Activated T-cell treated with anti-CD3 and anti-CD28 coated beads for 48 hours (primary cell): ENCODE measurements around the gene CHN2.

Experiments
- DNase-seq: peaks from one replicate; pipeline ENCODE4 v3.0.0-alpha.2; 2020; ENCODE audit warnings: low read depth

CHN2 gene

DNA sequence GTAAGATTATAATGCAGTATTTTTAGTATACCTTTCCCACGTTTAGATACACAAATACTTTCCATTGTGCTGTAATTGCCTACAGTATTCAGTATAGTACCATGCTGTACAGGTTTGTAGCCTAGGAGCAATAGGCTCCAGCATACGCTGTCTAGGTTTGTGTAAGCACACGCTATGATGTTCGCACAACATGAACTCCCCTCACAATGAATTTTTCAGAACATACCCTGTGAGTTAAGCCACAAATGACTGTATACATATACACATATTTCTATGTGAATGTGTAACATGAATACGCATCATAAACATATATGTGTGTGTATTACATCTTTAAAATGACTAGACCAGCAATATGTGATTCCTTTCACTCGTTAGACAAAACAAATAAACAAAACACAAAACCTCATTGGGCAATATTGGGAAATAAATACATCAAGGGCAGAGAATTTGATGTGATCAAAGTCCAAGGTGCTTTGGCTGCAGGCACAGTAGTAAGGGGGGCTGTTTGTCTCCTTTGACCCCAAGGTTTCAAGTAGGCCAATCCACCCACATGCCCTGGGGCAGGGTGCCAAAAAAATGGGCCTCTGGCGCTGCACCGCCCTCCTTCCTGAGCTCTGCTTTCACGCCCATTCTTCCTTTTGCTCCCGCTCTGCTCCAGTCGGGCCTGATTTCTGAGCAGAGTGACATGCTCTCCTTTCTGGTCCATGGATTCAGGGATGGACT is 33.9 kb downstream of the CHN2 start:
- no peak for DNase-seq

DNA sequence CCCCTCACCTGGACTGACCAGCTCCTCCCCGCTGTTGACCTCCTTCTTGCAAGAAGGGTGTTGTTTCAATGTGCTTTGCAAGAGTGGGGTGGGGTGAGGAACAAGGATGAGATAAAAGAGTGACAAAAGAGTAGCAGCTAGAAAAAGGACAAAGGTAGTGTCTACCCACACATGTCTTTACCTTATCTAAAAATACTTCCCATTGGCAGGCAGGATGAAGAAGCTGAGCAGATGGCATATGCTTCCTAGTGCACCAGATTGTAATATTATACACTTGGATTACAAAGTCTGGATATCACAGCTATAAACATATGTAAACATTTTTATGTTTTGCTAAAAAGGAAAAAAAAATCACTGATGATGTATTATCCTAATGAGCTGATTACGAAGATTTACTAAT is 34.5 kb downstream of the CHN2 start:
- DNase-seq, result no peak

DNA sequence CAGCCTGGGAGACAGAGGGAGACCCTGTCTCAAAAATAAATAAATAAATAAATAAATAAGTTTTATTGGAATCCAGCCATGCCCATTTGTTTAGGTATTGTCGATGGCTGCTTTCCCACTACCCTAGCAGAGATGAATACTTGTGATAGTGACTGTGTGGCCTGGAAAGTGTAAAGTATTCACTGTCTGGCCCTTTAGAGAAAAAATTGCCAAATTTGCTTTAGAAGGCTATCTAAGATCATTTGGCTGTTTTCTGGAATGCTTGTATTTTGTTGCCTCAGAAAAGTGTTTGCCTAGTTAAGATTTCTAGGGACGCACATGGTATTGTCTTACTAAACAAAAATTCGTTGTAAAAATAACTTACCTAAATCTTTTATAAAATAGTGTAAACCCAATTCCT is 35.4 kb downstream of the CHN2 start:
- DNase-seq, result no peak

DNA sequence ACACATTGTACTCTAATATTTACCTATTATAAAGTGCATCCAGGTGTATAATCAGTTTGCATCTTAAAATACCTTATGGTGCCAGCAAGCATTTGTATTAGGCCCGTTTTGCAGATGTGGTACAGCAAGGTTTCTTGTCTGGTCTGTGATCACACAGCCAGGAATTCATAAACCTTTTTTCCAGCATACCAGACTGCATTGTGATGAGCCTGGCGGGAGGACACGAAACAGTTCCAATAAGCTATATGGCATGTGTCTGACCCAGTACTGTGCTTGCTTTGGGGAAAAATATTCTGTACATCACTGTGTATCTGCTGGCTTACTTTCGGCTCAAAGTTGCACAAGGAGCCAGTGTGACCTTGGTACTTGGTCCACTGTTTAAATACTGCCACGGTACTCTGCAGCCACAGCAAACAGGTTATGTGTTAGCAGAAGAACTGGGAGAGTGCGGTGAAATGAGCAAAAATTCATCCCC is 36.3 kb downstream of the CHN2 start:
- no peak for DNase-seq

DNA sequence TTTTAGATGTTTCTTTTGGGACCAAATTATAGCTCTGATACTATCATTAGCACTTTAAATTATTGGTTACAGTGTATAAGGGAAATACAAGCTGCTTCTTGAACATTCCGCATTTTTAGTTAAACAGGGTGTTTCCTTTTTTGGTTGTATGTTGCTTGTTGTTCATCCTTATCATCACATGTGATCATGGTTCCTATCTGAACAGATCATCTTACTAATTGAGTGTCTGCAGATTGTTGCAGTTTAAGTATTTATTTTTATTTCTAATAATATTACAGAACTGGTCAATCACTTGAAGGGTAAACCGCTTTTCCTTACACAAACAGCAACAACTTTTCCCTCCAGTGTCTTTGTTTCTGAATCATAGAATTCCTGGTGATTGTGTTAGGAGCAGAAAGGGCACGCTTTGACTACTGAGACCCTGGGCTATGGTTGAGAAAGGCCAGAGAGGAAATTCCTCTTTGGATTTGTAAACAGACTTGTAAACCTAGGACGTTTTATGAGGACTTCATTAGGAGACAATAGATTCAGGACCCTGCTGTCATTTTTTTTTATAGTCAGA is 37.2 kb downstream of the CHN2 start:
- DNase-seq, result no peak

DNA sequence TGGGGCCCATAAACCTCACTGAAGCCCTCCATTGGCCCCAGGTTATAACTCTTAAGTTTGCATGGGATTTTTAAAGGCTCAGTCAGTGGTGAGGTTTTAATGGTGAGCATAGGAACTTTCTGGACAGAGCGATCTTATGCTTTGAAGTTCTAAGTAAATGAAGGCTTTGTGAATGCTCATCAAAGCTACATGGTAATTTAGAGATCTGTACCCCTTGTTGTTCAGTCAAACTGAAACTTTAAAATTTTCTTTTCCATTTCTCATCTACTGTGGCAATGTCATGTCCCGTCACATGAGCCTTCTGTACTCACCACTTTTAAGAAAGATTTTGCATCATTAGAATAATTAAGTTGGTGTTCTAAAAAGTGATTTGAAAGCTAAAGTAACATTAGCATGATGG is 39.9 kb downstream of the CHN2 start:
- DNase-seq, result no peak

DNA sequence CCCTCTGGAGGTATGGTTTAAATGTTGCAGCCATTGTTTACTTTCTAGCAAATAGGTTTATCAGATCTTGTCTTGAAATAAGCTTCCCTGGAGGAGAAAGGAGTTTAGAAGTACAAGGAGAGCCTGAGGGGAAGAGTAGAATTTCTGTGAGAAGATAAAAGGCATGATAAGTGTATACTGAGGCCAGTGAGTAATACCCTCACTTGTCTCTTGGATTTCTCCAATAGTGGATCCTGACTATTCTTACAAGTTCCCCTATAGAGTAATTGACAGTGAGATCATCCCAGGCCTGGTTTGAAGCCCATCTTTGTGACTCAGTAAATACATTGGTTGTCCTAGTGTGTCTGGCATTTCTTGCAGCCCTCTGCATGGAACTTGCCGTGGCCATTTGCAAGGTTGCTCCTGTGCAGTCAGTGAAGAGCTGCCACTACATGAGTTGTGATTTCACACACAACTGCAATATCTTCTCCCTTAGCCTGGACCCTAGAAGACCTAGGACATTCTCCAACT is 41.6 kb downstream of the CHN2 start:
- no peak for DNase-seq

DNA sequence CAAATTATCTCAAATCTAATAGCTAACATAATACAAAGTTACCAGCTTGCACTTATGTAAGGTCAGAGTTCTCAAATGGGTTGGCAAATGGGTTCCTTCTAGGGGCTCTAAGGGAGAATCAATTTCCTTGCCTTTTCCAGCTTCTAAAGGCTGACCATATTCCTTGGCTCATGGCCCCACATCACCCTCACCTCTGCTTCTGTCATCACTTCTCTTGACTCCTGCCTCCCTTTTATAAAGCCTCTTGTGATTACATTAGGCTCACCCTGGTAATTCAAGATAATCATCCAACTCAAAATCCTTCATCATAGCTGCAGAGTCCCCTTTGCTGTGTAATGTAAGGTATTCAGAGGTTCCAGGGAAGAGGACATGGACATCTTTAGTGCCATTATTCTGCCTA is 42.1 kb downstream of the CHN2 start:
- no peak for DNase-seq

DNA sequence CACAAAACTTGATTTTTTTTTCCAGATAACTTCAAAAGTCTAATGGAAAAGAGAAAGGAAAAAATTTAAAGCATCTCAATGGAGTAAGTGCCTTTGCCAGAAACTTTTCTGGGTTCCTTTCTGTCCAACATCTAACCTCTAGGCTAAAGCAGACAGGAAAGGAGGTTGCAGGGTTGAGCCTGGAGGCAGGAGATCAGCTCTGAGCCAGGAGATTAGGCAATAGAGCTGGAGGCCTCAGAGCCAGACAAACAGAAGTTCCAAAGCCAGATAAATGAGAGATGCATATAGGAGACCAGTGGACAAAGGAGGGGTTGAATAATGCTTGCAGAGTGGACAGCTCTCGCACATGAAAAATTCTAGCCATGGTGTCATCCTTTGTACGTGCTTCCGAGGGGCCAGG is 42.9 kb downstream of the CHN2 start:
- DNase-seq, result no peak

DNA sequence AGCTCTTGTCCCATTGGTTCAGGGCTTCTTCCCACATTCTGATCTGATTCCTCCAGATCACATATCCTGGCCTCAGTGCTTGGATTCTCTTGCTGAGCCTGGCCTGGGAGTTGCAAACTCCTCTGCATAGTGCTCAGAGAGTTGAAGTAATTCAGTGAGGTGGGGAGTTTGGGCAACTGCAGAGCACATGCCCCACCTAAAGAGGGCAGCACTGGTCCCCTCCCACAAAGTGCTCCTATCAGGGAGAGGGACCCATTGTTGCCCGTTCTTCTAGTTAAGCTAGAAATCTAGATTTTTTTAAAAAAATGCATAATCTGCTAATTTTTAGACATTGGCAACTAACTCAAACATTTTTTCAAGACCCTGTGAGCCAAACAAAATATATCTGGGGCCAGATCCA is 45.1 kb downstream of the CHN2 start:
- no peak for DNase-seq

DNA sequence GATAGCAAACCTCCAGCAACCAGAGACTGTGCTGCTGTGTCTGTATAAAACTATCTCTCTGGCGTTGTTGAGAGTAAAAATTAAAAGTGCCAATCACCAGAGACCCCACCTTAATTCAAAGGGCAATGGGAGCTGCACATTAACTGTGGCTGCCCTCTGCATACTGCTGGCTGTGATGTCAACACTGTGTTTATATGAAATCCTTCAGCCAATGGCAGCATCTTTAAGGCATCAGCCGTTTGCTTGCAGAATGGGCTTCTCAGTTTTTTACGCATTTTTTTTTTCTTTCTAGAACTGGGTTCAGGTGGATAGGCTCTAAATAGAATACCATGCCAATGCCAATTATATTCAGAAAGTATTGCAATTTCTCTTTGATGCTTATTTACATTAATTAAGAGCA is 47.7 kb downstream of the CHN2 start:
- DNase-seq, result no peak

DNA sequence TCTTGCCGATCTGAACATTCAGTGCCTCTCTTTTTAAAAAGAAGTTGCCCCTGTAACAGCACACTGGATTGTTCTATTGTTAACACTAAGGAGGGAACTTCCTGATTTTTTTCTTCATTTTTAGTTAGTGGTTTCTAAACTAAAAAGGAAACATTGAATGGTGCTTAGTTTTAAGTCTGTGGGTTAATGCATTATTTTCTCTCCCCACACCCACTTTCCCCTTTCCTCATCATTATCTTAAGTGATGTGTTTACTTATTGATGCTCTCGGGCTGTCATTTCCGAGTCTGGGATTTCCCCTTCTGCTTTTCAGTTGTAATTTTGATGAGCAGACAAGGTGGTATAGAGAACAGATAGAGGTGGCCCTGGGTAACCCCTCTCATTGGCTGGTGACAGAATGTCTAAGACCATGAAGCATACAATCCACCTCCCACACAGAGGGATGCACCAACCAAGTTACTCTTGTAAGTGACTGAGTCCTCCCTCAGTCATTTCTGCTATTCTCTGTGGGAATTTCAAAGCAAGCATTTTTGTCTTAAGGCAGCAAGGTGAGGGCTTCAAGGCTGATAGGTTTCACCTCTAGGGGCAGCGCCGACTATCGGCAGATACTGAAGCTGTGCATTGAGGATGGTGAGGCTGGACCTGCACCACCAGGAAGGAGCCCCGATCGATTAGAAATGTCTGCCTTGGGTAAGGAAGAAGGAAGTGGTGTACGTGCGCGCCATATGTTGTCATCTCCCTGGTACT is 49.5 kb downstream of the CHN2 start:
- DNase-seq, result peak; percentile 48

DNA sequence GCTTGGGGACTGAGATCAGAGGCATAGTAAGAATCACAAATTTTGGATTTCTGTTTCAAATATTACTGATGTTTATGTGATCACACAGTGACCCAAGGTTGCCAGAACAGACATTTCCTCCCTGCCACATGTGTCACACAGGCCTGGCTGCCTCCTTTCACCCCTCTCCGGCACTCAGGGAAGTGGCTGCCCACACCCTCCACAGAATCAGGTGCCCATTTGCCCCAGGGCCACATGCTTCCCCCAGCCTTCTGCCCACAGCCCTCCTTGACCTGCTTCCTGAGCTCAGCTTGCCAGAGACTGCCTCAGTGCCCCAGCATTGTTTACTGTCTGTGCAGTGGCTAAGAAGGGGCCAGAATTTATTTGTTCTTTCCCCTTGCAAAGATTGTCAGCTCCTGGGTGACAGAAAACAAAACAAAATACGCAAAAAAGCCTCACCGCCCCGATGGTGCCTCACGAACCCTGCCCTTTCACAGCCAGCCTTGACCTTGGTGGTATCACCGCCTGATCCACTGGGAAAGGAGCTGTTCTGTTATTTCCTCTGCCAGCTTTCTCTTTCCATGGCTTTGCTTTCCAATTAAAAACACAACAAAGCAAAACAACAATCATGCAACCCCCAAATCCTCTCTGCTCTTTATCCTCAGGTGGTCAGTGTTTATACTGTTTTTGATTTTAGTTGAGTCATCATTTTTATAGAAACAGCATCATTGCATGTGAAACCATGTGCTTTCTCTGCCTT is 52.8 kb downstream of the CHN2 start:
- no peak for DNase-seq

DNA sequence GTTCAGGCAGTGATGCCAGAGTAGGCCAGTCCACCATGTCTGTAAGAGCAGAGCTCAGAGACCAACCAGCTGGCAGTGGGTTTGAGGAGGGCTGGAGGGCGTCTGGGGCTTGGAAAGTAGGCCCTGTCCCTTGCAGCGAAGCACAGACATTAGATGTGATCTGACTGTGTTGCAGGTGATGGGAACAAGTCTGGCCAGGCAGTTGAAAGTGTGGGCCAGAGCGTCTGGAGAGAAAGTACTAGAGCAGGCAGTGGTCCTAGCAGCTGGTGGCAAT is 53.3 kb downstream of the CHN2 start:
- no peak for DNase-seq

DNA sequence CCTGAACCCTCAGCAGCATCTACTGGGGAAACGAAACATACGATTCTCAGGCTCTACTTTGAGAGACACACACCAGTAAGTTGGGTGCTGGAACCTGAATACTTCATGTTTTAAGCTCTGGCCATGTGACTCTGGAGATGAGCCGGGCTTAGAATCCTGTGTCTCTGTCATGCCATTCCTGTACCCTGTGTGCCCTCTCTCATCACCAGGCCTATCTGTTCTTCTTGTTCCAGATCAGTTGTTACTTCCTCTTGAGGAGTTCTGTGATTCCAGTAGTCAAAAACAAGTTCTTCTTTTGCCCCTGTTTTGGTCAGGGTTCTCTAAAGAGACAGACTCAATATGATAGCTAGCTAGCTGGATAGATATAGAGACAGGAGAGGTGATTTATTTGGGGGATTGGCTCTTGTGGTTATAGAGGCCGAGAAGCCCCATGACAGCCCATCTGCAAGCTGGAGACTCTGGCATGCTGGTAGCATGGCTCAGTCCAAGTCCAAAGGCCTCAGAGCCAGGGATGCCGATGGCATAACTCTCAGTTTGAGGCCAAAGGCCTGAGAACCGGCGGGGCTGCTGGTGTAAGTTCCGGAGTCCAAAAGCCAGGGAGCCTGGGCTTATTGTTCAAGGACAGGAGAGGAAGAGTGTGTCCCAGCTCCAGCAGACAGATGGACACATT is 54.3 kb downstream of the CHN2 start:
- no peak for DNase-seq

DNA sequence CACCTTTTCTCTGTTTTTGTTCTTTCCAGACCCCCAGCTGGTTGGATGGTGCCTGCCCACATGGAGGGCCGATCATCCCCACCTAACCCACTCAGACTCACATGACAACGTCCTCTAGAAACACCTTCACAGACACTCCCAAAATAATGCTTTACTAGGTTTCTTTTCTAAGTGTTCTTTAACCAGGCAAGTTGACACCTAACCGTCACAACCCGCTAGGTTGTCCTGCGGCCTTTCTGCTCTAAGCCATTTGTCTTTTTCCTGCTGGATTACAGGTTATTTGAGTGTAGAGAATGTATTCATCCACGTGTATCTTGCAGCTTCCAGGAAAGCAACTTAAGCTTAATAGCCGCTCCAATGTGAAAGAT is 54.8 kb downstream of the CHN2 start:
- no peak for DNase-seq

DNA sequence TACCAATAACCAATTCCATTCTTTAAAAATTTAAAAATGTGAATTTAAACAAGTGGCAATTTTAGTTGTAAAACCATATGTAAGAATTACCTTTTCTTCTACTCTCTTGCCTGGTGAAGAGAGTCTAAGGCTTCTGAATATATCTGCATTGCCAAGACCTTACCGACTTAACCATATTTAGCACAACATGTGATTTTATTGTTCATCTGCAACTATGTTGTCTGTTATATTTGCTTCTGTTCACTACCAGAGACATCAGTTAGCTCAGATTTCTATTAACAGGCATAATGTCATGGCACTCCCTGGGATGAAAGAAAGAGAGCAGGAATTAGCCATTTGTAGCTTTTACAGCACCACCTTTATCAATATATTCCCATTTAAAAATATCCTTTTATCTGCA is 55.3 kb downstream of the CHN2 start:
- DNase-seq, result no peak

DNA sequence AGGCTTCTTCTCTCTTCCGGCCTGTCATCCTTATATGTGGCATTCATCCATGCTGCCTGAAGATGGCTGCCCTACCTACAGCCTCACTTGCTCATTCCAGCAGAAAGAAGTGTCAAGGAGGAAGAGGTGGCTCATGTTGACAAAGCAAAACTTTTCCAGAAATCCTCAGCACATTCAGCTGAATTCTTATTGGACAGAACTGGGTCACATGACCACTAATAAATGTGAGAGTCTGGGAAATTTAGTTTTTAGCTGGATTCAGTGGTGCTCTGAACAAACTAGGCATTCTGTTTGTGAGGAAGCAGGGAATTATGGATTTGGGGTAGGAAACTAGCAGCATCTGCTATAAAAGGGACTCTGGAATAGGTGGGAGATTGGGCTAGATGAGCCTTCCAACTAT is 58.6 kb downstream of the CHN2 start:
- no peak for DNase-seq

DNA sequence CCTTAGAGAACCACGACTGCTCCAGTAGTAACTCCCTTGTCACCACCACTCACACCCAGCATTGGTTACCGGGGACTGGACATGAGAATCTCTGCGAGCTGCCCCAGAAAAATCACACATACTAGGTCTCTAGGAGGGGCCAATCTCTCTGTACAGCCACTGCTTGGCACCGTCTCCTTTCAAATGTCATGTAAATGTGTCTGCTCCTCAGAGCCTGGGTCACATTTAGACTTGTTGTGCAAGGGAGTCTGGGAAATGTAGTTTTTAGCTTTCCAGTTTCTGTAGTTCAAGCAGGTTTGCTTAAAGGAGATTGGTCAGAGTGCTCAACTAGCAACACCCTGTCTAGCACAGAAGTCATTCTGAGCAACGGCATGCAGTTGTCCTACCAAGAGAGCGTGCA is 60.0 kb downstream of the CHN2 start:
- no peak for DNase-seq

DNA sequence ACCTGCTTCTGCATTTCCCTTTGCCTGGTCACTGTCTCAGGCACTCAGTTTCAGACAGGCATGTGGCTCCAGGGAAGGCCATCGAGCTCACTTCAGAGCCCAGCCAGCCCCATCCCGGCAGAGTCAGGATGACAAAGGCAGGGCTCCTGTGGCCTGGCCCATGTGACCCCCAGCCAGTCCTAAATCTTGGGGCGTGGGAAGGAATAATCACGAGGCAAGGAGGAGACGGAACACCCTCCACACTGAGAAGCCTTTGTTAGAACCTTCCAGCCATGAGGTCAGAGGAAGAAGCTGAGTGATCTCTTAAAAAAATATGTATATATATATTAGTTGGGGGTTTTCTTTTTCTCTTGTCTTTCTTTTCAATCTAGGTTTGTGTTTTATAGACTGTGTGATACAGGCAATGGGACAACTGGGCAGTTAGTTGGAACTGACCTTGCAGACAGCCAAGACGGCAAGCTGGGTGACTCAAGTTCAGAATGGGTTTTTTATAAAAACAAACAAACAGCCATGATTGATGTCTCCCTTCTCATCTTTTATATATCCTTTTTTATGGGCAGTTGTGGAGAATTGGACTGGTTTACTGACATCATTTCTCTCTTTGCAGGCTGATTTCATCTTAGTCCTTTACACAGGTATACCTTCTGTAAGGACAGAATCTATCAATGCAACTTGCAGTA is 60.8 kb downstream of the CHN2 start:
- no peak for DNase-seq

DNA sequence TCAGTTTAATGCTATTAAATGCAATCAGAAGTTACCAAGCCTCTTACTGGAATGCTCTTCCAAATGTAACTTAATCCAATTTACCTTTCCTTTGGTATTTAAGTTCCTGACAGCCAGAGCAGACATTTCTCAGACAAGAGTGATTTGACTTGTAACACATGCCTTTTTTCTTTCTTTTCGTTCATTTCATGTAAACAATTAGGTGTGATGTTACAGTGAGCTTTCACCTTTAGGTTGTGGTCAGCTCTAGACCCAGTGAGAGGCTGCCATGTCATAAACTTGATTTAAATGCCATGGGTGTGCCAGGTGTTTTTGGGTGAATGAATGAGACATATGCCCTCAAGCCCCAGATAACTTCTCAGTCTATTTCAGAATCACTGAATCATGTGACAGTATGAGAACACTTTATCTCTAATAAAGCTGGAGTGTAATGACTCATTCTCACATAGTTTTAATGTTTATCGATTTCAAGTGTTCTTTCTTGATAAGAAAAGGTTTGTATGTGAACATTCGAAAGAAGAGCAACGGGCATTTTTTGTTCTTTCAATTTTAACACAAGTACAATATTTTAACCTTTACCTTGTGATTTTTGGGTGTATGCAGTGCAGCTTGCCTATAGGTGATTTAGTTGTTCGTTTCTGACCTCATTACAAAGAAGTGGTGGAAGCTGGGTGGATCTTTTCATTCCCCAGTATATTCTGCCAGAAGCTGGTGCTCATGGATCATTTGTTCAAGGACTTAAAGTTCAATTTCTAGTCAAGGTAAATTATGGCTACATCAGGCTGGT is 61.5 kb downstream of the CHN2 start:
- no peak for DNase-seq
